HepG2 (cell line): ENCODE data around the gene JPH4. TPM values are rescaled to one million over a fixed set of nuclear protein-coding genes. Genes with fewer than 3 reads are reported as not detected.
A peak's percentile ranks its signal among the peaks of the same experiment; 100 is the strongest.

Experiments used
- DNMT1 ChIP-seq: sonication (generic); formaldehyde crosslinking; IDR thresholded peaks from 2 replicates; pipeline ENCODE4 v1.5.1; 2020; ENCODE audit warnings: mild to moderate bottlenecking, missing genetic modification reagents
- GATA4 ChIP-seq: sonication (generic); IDR thresholded peaks from 2 replicates; pipeline ENCODE4 v1.6.1; 2016; ENCODE audit warnings: antibody characterized with exemption, low read depth, borderline replicate concordance
- KDM1A ChIP-seq: IDR thresholded peaks from 2 replicates; pipeline ENCODE4 v1.6.1; 2016; ENCODE audit warnings: missing compliant biosample characterization
- MTERF4 ChIP-seq: sonication (generic); formaldehyde crosslinking; IDR thresholded peaks from 2 replicates; pipeline ENCODE4 v1.8.0; 2023; ENCODE audit warnings: mild to moderate bottlenecking, missing genetic modification reagents
- NFIC ChIP-seq: IDR thresholded peaks from 2 replicates; pipeline ENCODE4 v1.6.1; 2012; ENCODE audit warnings: mild to moderate bottlenecking, low read length, inconsistent platforms
- PTBP1 ChIP-seq: fragments of 200-400 bp; formaldehyde crosslinking; IDR thresholded peaks from 2 replicates; pipeline ENCODE4 v1.6.1; 2018; ENCODE audit warnings: low read length, low read depth; ENCODE audit not compliant: poor library complexity, severe bottlenecking
- SNRNP70 ChIP-seq: fragments of 200-400 bp; formaldehyde crosslinking; IDR thresholded peaks from 2 replicates; pipeline ENCODE4 v1.6.1; 2017; ENCODE audit warnings: mild to moderate bottlenecking, low read depth, low read length, moderate library complexity
- SP140L ChIP-seq: sonication (generic); formaldehyde crosslinking; IDR thresholded peaks from 2 replicates; pipeline ENCODE4 v1.4.0; 2020; ENCODE audit warnings: missing genetic modification reagents, borderline replicate concordance
- ZFP91 ChIP-seq: sonication (generic); formaldehyde crosslinking; IDR thresholded peaks from 2 replicates; pipeline ENCODE4 v1.9.0; 2022; ENCODE audit warnings: missing genetic modification reagents, mild to moderate bottlenecking, borderline replicate concordance
- ZHX2 ChIP-seq, 2 experiments: sonication (generic) in 1 of 2; formaldehyde crosslinking in 1 of 2; IDR thresholded peaks; 2 replicates each; pipeline versions ENCODE4 v1.6.1 to v1.9.0; 2014 to 2022; ENCODE audit warnings: antibody characterized with exemption in 1 of 2, borderline replicate concordance in 1 of 2, inconsistent platforms in 1 of 2, low read depth in 1 of 2, missing genetic modification reagents in 1 of 2
- ZNF337 ChIP-seq: sonication (generic); formaldehyde crosslinking; IDR thresholded peaks from 2 replicates; pipeline ENCODE4 v1.5.1; 2020; ENCODE audit warnings: missing genetic modification reagents, low read depth, mild to moderate bottlenecking, borderline replicate concordance
- ZNF34 ChIP-seq: sonication (generic); formaldehyde crosslinking; IDR thresholded peaks from 2 replicates; pipeline ENCODE4 v1.4.0; 2020; ENCODE audit warnings: mild to moderate bottlenecking, missing genetic modification reagents, borderline replicate concordance
- ZNF350 ChIP-seq: sonication (generic); formaldehyde crosslinking; IDR thresholded peaks from 2 replicates; pipeline ENCODE4 v1.4.0; 2020; ENCODE audit warnings: mild to moderate bottlenecking, low read depth, missing genetic modification reagents, borderline replicate concordance
- ZNF451 ChIP-seq: sonication (generic); formaldehyde crosslinking; IDR thresholded peaks from 2 replicates; pipeline ENCODE4 v1.5.0; 2020; ENCODE audit warnings: mild to moderate bottlenecking, missing genetic modification reagents
- ZNF589 ChIP-seq: sonication (generic); formaldehyde crosslinking; conservative IDR thresholded peaks from 2 replicates; pipeline ENCODE4 v1.8.0; 2022; ENCODE audit warnings: mild to moderate bottlenecking, moderate library complexity, missing genetic modification reagents
- ZNF749 ChIP-seq: sonication (generic); formaldehyde crosslinking; IDR thresholded peaks from 2 replicates; pipeline ENCODE4 v1.8.0; 2022; ENCODE audit warnings: mild to moderate bottlenecking, missing genetic modification reagents, moderate library complexity, borderline replicate concordance
- ZNF772 ChIP-seq: sonication (generic); formaldehyde crosslinking; IDR thresholded peaks from 2 replicates; pipeline ENCODE4 v1.5.0; 2020; ENCODE audit warnings: mild to moderate bottlenecking, missing genetic modification reagents
- polyA plus RNA-seq, 8 experiments: library from polyadenylated mRNA; depleted of rRNA in 3 of 8; stranded (reverse) in 7 of 8; unstranded in 1 of 8; fragments of >200 nt; fragmentation: Illumina TruSeq in 4 of 8; extraction: Trizol in 4 of 8; gene quantifications; 2 replicates each; pipeline versions ENCODE4 v1.2.1 to v1.2.3, GENCODE V29; 2011 to 2016; ENCODE audit warnings: low read depth in 4 of 8, missing spikeins in 1 of 8, mixed read lengths in 1 of 8; ENCODE audit not compliant: insufficient read depth in 1 of 8
- total RNA-seq, 5 experiments: library from RNA; depleted of rRNA; stranded (reverse); fragments of >200 nt; fragmentation: Illumina TruSeq; extraction: Trizol; gene quantifications; 2 replicates each; pipeline ENCODE4 v1.2.3, GENCODE V29; 2016; ENCODE audit warnings: low read depth in 1 of 5
- TF ChIP-seq, protein P1 (sequence below): sonication (generic); formaldehyde crosslinking; IDR thresholded peaks from 2 replicates; pipeline ENCODE4 v1.8.0; 2022; ENCODE audit warnings: low read depth, missing genetic modification reagents

The JPH4 gene
- total and polyA plus RNA-seq, 2 of the 13 experiments (the other 11 are each of a cell fraction or from before 2014, with no cell fraction given), result 0.08 to 0.22 TPM

GRCh38 chr14:23588884-23589598 lies 10.5 kb upstream of the JPH4 start (continued):
- TF ChIP-seq ZHX2 (IDR thresholded peaks at IDR 0.05; ENCODE audit: low read depth) (peak; percentile 84), ZHX2 (CRISPR knock-in tag; IDR thresholded peaks at IDR 0.05; ENCODE audit: borderline replicate concordance) (no peak), GATA4 (peak; percentile 32; the same call in 1 of the 2 replicates), SNRNP70 (no peak), KDM1A (peak; percentile 83), DNMT1 (CRISPR knock-in tag) (peak; percentile 99), ZNF337 (no peak), PTBP1 (peak; percentile 93), ZNF749 (peak; percentile 94; the same call in 1 of the 2 replicates), ZNF772 (CRISPR knock-in tag) (peak; percentile 98), ZNF34 (CRISPR knock-in tag) (peak; percentile 97), NFIC (peak; percentile 95), ZFP91 (CRISPR knock-in tag) (peak; percentile 93), SP140L (peak; percentile 98), MTERF4 (CRISPR knock-in tag) (0 out of 2 replicates have a peak, but pooled peaks have one; percentile 31), ZNF451 (CRISPR knock-in tag) (peak; percentile 92), ZNF589 (0 out of 2 replicates have a peak, but pooled peaks have one; percentile 41), ZNF350 (CRISPR knock-in tag) (peak; percentile 99)
- TF ChIP-seq, protein P1, sequence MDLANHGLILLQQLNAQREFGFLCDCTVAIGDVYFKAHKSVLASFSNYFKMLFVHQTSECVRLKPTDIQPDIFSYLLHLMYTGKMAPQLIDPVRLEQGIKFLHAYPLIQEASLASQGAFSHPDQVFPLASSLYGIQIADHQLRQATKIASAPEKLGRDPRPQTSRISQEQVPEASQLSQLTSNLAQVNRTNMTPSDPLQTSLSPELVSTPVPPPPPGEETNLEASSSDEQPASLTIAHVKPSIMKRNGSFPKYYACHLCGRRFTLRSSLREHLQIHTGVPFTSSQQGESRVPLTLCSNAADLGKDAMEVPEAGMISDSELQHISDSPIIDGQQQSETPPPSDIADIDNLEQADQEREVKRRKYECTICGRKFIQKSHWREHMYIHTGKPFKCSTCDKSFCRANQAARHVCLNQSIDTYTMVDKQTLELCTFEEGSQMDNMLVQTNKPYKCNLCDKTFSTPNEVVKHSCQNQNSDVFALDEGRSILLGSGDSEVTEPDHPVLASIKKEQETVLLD (CRISPR knock-in tag), result no peak
